Inferior parietal cortex (tissue), 1 donor: ENCODE measurements around the gene GNB1L.

Experiments used
- DNase-seq: peaks from one replicate; pipeline ENCODE4 v3.0.0-alpha.2; 2016; ENCODE audit errors: extremely low spot score

Gene GNB1L

GRCh38 chr22:19748991-19749664 lies 105.5 kb downstream of the GNB1L start:
- DNase-seq: no peak

GRCh38 chr22:19748139-19748538 lies 106.5 kb downstream of the GNB1L start:
- DNase-seq: no peak

- no peak for DNase-seq
These were observed 107.1 kb downstream of the GNB1L start for GRCh38 chr22:19747551-19747950.

GRCh38 chr22:19746726-19747125 lies 107.9 kb downstream of the GNB1L start:
- DNase-seq: no peak

- no peak for DNase-seq
These were observed 109.2 kb downstream of the GNB1L start for GRCh38 chr22:19745155-19746101.

GRCh38 chr22:19744350-19745006 lies 110.2 kb downstream of the GNB1L start:
- DNase-seq: no peak

GRCh38 chr22:19743651-19744050 lies 111.0 kb downstream of the GNB1L start:
- no peak for DNase-seq

- no peak for DNase-seq
These were observed 111.6 kb downstream of the GNB1L start for GRCh38 chr22:19743081-19743480.

- no peak for DNase-seq
These were observed 112.3 kb downstream of the GNB1L start for GRCh38 chr22:19742160-19743066.

- no peak for DNase-seq
These were observed 113.6 kb downstream of the GNB1L start for GRCh38 chr22:19741053-19741452.

GRCh38 chr22:19740586-19740985 lies 114.1 kb downstream of the GNB1L start:
- DNase-seq: no peak

- no peak for DNase-seq
These were observed 114.7 kb downstream of the GNB1L start for GRCh38 chr22:19739911-19740449.

- no peak for DNase-seq
These were observed 115.2 kb downstream of the GNB1L start for GRCh38 chr22:19739448-19739895.

GRCh38 chr22:19738664-19739447 lies 115.8 kb downstream of the GNB1L start:
- no peak for DNase-seq

- DNase-seq: no peak
These were observed 116.6 kb downstream of the GNB1L start for GRCh38 chr22:19737846-19738663.

GRCh38 chr22:19735665-19736510 lies 118.8 kb downstream of the GNB1L start:
- no peak for DNase-seq

GRCh38 chr22:19734837-19735382 lies 119.8 kb downstream of the GNB1L start:
- no peak for DNase-seq

- DNase-seq: no peak
These were observed 120.5 kb downstream of the GNB1L start for GRCh38 chr22:19734163-19734562.
